ENCODE results near the gene HEYL. TPM values are rescaled to one million over a fixed set of nuclear protein-coding genes. Genes with fewer than 3 reads are reported as not detected.
A peak's percentile ranks its signal among the peaks of the same experiment; 100 is the strongest.

Gene HEYL
- total and polyA plus RNA-seq, 9 of the 15 experiments (the other 6 are each of a cell fraction or from before 2014, with no cell fraction given), result 0.13 to 0.89 (median 0.25) TPM

- TF ChIP-seq, protein P1, sequence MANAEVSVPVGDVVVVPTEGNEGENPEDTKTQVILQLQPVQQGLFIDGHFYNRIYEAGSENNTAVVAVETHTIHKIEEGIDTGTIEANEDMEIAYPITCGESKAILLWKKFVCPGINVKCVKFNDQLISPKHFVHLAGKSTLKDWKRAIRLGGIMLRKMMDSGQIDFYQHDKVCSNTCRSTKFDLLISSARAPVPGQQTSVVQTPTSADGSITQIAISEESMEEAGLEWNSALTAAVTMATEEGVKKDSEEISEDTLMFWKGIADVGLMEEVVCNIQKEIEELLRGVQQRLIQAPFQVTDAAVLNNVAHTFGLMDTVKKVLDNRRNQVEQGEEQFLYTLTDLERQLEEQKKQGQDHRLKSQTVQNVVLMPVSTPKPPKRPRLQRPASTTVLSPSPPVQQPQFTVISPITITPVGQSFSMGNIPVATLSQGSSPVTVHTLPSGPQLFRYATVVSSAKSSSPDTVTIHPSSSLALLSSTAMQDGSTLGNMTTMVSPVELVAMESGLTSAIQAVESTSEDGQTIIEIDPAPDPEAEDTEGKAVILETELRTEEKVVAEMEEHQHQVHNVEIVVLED (CRISPR knock-in tag; IDR thresholded peaks at IDR 0.05), result no peak
- no peak for TF ChIP-seq GABPB2 (CRISPR knock-in tag; conservative IDR thresholded peaks at IDR 0.05)
- TF ChIP-seq PATZ1 (CRISPR knock-in tag; IDR thresholded peaks at IDR 0.05; ENCODE audit: borderline replicate concordance), result no peak
- peak; percentile 5; the same call in 1 of the 2 replicates for TF ChIP-seq ARID1B (IDR thresholded peaks at IDR 0.05)
- no peak for TF ChIP-seq ZFP91 (CRISPR knock-in tag; IDR thresholded peaks at IDR 0.05)
- TF ChIP-seq, protein P2, sequence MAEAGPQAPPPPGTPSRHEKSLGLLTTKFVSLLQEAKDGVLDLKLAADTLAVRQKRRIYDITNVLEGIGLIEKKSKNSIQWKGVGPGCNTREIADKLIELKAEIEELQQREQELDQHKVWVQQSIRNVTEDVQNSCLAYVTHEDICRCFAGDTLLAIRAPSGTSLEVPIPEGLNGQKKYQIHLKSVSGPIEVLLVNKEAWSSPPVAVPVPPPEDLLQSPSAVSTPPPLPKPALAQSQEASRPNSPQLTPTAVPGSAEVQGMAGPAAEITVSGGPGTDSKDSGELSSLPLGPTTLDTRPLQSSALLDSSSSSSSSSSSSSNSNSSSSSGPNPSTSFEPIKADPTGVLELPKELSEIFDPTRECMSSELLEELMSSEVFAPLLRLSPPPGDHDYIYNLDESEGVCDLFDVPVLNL (CRISPR knock-in tag; IDR thresholded peaks at IDR 0.05; ENCODE audit: low read depth), result 0 out of 2 replicates have a peak, but pooled peaks have one; percentile 29
- TF ChIP-seq, protein P3, sequence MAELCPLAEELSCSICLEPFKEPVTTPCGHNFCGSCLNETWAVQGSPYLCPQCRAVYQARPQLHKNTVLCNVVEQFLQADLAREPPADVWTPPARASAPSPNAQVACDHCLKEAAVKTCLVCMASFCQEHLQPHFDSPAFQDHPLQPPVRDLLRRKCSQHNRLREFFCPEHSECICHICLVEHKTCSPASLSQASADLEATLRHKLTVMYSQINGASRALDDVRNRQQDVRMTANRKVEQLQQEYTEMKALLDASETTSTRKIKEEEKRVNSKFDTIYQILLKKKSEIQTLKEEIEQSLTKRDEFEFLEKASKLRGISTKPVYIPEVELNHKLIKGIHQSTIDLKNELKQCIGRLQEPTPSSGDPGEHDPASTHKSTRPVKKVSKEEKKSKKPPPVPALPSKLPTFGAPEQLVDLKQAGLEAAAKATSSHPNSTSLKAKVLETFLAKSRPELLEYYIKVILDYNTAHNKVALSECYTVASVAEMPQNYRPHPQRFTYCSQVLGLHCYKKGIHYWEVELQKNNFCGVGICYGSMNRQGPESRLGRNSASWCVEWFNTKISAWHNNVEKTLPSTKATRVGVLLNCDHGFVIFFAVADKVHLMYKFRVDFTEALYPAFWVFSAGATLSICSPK (IDR thresholded peaks at IDR 0.05; ENCODE audit: borderline replicate concordance), result no peak
- TF ChIP-seq U2AF1 (optimal IDR thresholded peaks at IDR 0.05; ENCODE audit: low read depth, low read length), result no peak
- TF ChIP-seq ZNF778 (CRISPR knock-in tag; IDR thresholded peaks at IDR 0.05), result no peak
- peak; percentile 32 for TF ChIP-seq RBM22 (IDR thresholded peaks at IDR 0.05; ENCODE audit: low read depth, low read length, poor library complexity, severe bottlenecking)
- TF ChIP-seq SRSF3 (IDR thresholded peaks at IDR 0.05; ENCODE audit: insufficient read depth, low read length), result peak; percentile 28; the same call in 1 of the 2 replicates
- no peak for TF ChIP-seq PYGO2 (tag; IDR thresholded peaks at IDR 0.05)
- 0 out of 2 replicates have a peak, but pooled peaks have one; percentile 0 for TF ChIP-seq KAT7 (CRISPR knock-in tag; IDR thresholded peaks at IDR 0.05; ENCODE audit: borderline replicate concordance)
- peak; percentile 40; the same call in 1 of the 2 replicates for TF ChIP-seq HNRNPL (IDR thresholded peaks at IDR 0.05; ENCODE audit: low read depth, low read length)
- no peak for TF ChIP-seq ZNF717 (CRISPR knock-in tag; IDR thresholded peaks at IDR 0.05)
- TF ChIP-seq CCAR2 (IDR thresholded peaks at IDR 0.05; ENCODE audit: low read depth, low read length), result no peak
- TF ChIP-seq BRF1 (IDR thresholded peaks at IDR 0.05; ENCODE audit: borderline replicate concordance, extremely low read depth, insufficient read length), result no peak
- no peak for TF ChIP-seq ESRRB (CRISPR knock-in tag; IDR thresholded peaks at IDR 0.05; ENCODE audit: borderline replicate concordance)
Observed at GRCh38 chr1:39576016-39576657, 63.3 kb downstream of the HEYL start (continued).

All from K562 (cell line).